Neural cell (in vitro differentiated cells): ENCODE data around the gene MED14. TPM values are rescaled to one million over a fixed set of nuclear protein-coding genes. Genes with fewer than 3 reads are reported as not detected.

Experiments
- H2AFZ ChIP-seq: fragments of 200-600, 300-800 bp; sonication (generic), shearing (Covaris generic); 2 replicates; pipeline ENCODE4 v1.6.0; 2014; ENCODE audit warnings: low read depth, mild to moderate bottlenecking, antibody characterized with exemption, low read length, moderate library complexity
- H3F3A ChIP-seq: fragments of 200-600 bp; shearing (Covaris generic); 2 replicates; pipeline ENCODE4 v1.6.1; 2016; ENCODE audit warnings: mild to moderate bottlenecking, moderate library complexity, mixed read lengths, antibody characterized with exemption, low read length; ENCODE audit not compliant: insufficient read depth, poor library complexity, severe bottlenecking
- H3K27ac ChIP-seq: fragments of 200-600, 300-800 bp; sonication (generic), shearing (Covaris generic); 2 replicates; pipeline ENCODE4 v1.5.1; 2014; ENCODE audit warnings: mild to moderate bottlenecking, low read length, moderate library complexity
- H3K27me3 ChIP-seq: fragments of 300-800, 200-600 bp; sonication (generic), shearing (Covaris generic); 2 replicates; pipeline ENCODE4 v1.6.0; 2014; ENCODE audit warnings: mild to moderate bottlenecking, low read depth, low read length, moderate library complexity; ENCODE audit not compliant: insufficient read depth
- H3K36me3 ChIP-seq: fragments of 300-800, 200-600 bp; sonication (generic), shearing (Covaris generic); 2 replicates; pipeline ENCODE4 v1.5.1; 2014; ENCODE audit warnings: mild to moderate bottlenecking, antibody characterized with exemption, low read length, moderate library complexity; ENCODE audit not compliant: insufficient read depth
- H3K4me2 ChIP-seq: fragments of 300-800, 200-600 bp; sonication (generic), shearing (Covaris generic); 2 replicates; pipeline ENCODE4 v1.6.0; 2014; ENCODE audit warnings: mild to moderate bottlenecking, low read length
- H3K4me3 ChIP-seq: fragments of 300-800, 200-600 bp; sonication (generic), shearing (Covaris generic); 2 replicates; pipeline ENCODE4 v1.5.1; 2014; ENCODE audit warnings: mild to moderate bottlenecking, low read length, moderate library complexity
- H3K79me2 ChIP-seq: fragments of 200-600 bp; shearing (Covaris generic); replicated peaks from 2 replicates; pipeline ENCODE4 v1.6.0; 2014; ENCODE audit warnings: mild to moderate bottlenecking, low read length, moderate library complexity; ENCODE audit not compliant: insufficient read depth
- H3K9ac ChIP-seq: fragments of 300-800, 200-600 bp; sonication (generic), shearing (Covaris generic); 2 replicates; pipeline ENCODE4 v1.6.1; 2016; ENCODE audit warnings: mild to moderate bottlenecking, low read length, mixed read lengths
- H3K9me2 ChIP-seq: fragments of 200-600 bp; shearing (Covaris generic); 2 replicates; pipeline ENCODE4 v1.6.1; 2016; ENCODE audit warnings: mild to moderate bottlenecking, low read length, mixed read lengths; ENCODE audit not compliant: insufficient read depth
- H3K9me3 ChIP-seq: fragments of 200-600, 300-800 bp; sonication (generic), shearing (Covaris generic); 2 replicates; pipeline ENCODE4 v1.6.1; 2016; ENCODE audit warnings: mild to moderate bottlenecking, mixed run types, low read length, moderate library complexity, mixed read lengths
- H4K20me1 ChIP-seq: fragments of 200-600 bp; shearing (Covaris generic); 2 replicates; pipeline ENCODE4 v1.6.1; 2016; ENCODE audit warnings: mild to moderate bottlenecking, mixed run types; ENCODE audit not compliant: insufficient read depth
- EP300 ChIP-seq: fragments of 450-650 bp; conservative IDR thresholded peaks from 2 replicates; pipeline ENCODE4 v1.6.1; 2014; ENCODE audit warnings: antibody characterized with exemption, mild to moderate bottlenecking, moderate library complexity; ENCODE audit not compliant: poor library complexity, severe bottlenecking
- EZH2 ChIP-seq: fragments of 200-600, 300-800 bp; shearing (Covaris generic), sonication (generic); IDR thresholded peaks from 2 replicates; pipeline ENCODE4 v1.6.1; 2014; ENCODE audit warnings: antibody characterized with exemption, low read length, borderline replicate concordance, mild to moderate bottlenecking; ENCODE audit not compliant: insufficient read depth, poor library complexity, severe bottlenecking
- MXI1 ChIP-seq: fragments of 450-650 bp; conservative IDR thresholded peaks from 2 replicates; pipeline ENCODE4 v1.6.1; 2014; ENCODE audit warnings: antibody characterized with exemption, mild to moderate bottlenecking; ENCODE audit not compliant: poor library complexity, severe bottlenecking
- POLR2AphosphoS5 ChIP-seq: IDR thresholded peaks from 2 replicates; pipeline ENCODE4 v1.6.1; 2012
- RAD21 ChIP-seq: fragments of 450-650 bp; conservative IDR thresholded peaks from 2 replicates; pipeline ENCODE4 v1.6.1; 2014; ENCODE audit warnings: antibody characterized with exemption, mild to moderate bottlenecking, moderate library complexity
- SMC3 ChIP-seq: fragments of 450-650 bp; conservative IDR thresholded peaks from 2 replicates; pipeline ENCODE4 v1.6.1; 2014; ENCODE audit warnings: antibody characterized with exemption, mild to moderate bottlenecking, moderate library complexity; ENCODE audit not compliant: poor library complexity
- TAF1 ChIP-seq: IDR thresholded peaks from 2 replicates; pipeline ENCODE4 v1.6.1; 2012; ENCODE audit warnings: low read depth
- polyA plus RNA-seq: library from polyadenylated mRNA; depleted of rRNA; stranded (reverse); fragments of >200 nt; gene quantifications from 2 replicates; pipeline ENCODE4 v1.2.3, GENCODE V29; 2014
- TF ChIP-seq, protein P1 (sequence below): fragments of 450-650 bp; IDR thresholded peaks from 2 replicates; pipeline ENCODE4 v1.5.1; 2014; ENCODE audit warnings: antibody characterized with exemption, mild to moderate bottlenecking, moderate library complexity; ENCODE audit not compliant: poor library complexity, severe bottlenecking
- TF ChIP-seq, protein P2 (sequence below): IDR thresholded peaks from 2 replicates; pipeline ENCODE4 v1.6.1; 2012; ENCODE audit warnings: borderline replicate concordance

Gene MED14
- polyA plus RNA-seq, 1 donor from 2014 or later, result 22.4 TPM

DNA sequence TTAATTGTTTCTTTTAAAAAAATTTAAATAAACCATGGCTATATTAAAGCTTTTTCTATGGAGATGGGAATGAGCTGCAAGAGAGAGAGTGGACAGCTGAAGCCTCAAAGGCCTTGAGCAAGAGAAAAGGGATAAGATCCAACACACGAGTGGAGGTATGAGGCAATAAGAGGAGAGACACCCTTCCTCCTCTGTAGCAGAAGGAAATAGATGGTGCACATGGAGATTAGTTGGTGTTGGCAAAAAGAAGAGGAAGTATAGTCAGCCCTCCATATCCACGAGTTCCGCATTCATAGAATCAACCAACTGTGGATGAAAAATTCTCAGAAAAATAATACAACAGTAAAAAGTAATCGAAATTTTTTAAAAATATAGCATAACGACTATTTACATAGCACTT, 91.2 kb downstream of the MED14 start:
- H3K9ac ChIP-seq, result no peak overlapping the region
- no peak overlapping the region for H3K4me2 ChIP-seq
- no peaks in the 10 kb centered on the region for H3F3A ChIP-seq
- H3K36me3 ChIP-seq, result no peaks in the 10 kb centered on the region
- TF ChIP-seq, protein P1, sequence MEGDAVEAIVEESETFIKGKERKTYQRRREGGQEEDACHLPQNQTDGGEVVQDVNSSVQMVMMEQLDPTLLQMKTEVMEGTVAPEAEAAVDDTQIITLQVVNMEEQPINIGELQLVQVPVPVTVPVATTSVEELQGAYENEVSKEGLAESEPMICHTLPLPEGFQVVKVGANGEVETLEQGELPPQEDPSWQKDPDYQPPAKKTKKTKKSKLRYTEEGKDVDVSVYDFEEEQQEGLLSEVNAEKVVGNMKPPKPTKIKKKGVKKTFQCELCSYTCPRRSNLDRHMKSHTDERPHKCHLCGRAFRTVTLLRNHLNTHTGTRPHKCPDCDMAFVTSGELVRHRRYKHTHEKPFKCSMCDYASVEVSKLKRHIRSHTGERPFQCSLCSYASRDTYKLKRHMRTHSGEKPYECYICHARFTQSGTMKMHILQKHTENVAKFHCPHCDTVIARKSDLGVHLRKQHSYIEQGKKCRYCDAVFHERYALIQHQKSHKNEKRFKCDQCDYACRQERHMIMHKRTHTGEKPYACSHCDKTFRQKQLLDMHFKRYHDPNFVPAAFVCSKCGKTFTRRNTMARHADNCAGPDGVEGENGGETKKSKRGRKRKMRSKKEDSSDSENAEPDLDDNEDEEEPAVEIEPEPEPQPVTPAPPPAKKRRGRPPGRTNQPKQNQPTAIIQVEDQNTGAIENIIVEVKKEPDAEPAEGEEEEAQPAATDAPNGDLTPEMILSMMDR, result no peak
- TF ChIP-seq SMC3, result no peak
- TF ChIP-seq EZH2, result no peak
- no peak for TF ChIP-seq POLR2AphosphoS5
- TF ChIP-seq MXI1, result no peak
- no peak for TF ChIP-seq TAF1
- TF ChIP-seq RAD21, result no peak
- TF ChIP-seq, protein P2, sequence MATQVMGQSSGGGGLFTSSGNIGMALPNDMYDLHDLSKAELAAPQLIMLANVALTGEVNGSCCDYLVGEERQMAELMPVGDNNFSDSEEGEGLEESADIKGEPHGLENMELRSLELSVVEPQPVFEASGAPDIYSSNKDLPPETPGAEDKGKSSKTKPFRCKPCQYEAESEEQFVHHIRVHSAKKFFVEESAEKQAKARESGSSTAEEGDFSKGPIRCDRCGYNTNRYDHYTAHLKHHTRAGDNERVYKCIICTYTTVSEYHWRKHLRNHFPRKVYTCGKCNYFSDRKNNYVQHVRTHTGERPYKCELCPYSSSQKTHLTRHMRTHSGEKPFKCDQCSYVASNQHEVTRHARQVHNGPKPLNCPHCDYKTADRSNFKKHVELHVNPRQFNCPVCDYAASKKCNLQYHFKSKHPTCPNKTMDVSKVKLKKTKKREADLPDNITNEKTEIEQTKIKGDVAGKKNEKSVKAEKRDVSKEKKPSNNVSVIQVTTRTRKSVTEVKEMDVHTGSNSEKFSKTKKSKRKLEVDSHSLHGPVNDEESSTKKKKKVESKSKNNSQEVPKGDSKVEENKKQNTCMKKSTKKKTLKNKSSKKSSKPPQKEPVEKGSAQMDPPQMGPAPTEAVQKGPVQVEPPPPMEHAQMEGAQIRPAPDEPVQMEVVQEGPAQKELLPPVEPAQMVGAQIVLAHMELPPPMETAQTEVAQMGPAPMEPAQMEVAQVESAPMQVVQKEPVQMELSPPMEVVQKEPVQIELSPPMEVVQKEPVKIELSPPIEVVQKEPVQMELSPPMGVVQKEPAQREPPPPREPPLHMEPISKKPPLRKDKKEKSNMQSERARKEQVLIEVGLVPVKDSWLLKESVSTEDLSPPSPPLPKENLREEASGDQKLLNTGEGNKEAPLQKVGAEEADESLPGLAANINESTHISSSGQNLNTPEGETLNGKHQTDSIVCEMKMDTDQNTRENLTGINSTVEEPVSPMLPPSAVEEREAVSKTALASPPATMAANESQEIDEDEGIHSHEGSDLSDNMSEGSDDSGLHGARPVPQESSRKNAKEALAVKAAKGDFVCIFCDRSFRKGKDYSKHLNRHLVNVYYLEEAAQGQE, result no peak
- no peak for TF ChIP-seq EP300
- no peaks in the 10 kb centered on the region for H4K20me1 ChIP-seq
- H3K9me3 ChIP-seq, result no peaks in the 10 kb centered on the region
- no peaks in the 10 kb centered on the region for H3K27me3 ChIP-seq
- H3K4me3 ChIP-seq, result no peak overlapping the region
- peaks cover 3% of the 10 kb centered on the region for H3K79me2 ChIP-seq
- no peak overlapping the region for H3K27ac ChIP-seq
- H2AFZ ChIP-seq, result no peak overlapping the region
- H3K9me2 ChIP-seq, result no peaks in the 10 kb centered on the region

DNA sequence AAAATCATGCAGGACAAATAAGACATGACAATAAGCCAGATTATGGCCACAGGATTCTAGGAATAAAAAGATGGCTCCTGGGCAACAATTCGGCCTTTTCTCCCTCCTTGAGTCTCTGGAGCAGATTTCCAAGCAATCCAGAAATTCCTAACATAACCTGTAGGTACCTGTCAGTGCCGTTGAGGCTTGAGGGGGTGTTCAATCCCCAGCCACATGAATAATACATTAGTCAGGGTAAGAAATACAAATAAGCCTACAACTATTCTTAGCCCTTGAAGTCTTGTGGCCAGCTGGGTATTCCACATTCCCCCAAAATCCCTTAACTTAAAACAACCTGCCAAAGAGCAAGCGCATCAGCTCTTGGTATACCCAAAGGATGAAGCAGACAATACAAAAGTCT, 97.7 kb downstream of the MED14 start:
- no peaks in the 10 kb centered on the region for H3K36me3 ChIP-seq
- H3F3A ChIP-seq, result no peaks in the 10 kb centered on the region
- H3K4me3 ChIP-seq, result no peak overlapping the region
- no peak overlapping the region for H3K4me2 ChIP-seq
- no peaks in the 10 kb centered on the region for H3K79me2 ChIP-seq
- no peaks in the 10 kb centered on the region for H3K9me2 ChIP-seq
- no peaks in the 10 kb centered on the region for H3K27me3 ChIP-seq
- H3K9ac ChIP-seq, result no peak overlapping the region
- no peaks in the 10 kb centered on the region for H4K20me1 ChIP-seq
- TF ChIP-seq EP300 (no peak), SMC3 (no peak), EZH2 (no peak), MXI1 (no peak), POLR2AphosphoS5 (no peak), RAD21 (no peak), TAF1 (no peak)
- TF ChIP-seq, protein P1, result no peak
- TF ChIP-seq, protein P2, result no peak
- H3K9me3 ChIP-seq, result no peaks in the 10 kb centered on the region
- H3K27ac ChIP-seq, result no peak overlapping the region
- H2AFZ ChIP-seq, result no peak overlapping the region
